NCI-H1417 (cell line): Measurements from ENCODE around the gene ZC3H18.

ENCODE experiments used
- DNase-seq, 3 experiments: peaks; one replicate each; lab custom pipeline; 2025; lab: John Stamatoyannopoulos, UW

ZC3H18 gene

GRCh38 chr16:88623858-88624257 lies 53.7 kb downstream of the ZC3H18 start:
- no peak for DNase-seq

- no peak for DNase-seq
Measured at GRCh38 chr16:88624481-88624880, 54.3 kb downstream of the ZC3H18 start.

- no peak for DNase-seq
Measured at GRCh38 chr16:88624977-88625576, 54.9 kb downstream of the ZC3H18 start.

GRCh38 chr16:88626646-88627045 lies 56.4 kb downstream of the ZC3H18 start:
- no peak for DNase-seq

- no peak for DNase-seq
Measured at GRCh38 chr16:88627531-88628411, 57.6 kb downstream of the ZC3H18 start.

- no peak for DNase-seq
Measured at GRCh38 chr16:88628512-88628974, 58.3 kb downstream of the ZC3H18 start.

- DNase-seq, result no peak
Measured at GRCh38 chr16:88629835-88630234, 59.6 kb downstream of the ZC3H18 start.

- no peak for DNase-seq
Measured at GRCh38 chr16:88630433-88630832, 60.2 kb downstream of the ZC3H18 start.

GRCh38 chr16:88630941-88631340 lies 60.7 kb downstream of the ZC3H18 start:
- no peak for DNase-seq

- no peak for DNase-seq
Measured at GRCh38 chr16:88631384-88631783, 61.2 kb downstream of the ZC3H18 start.

GRCh38 chr16:88631920-88632586 lies 61.9 kb downstream of the ZC3H18 start:
- DNase-seq, result no peak

- DNase-seq, result no peak
Measured at GRCh38 chr16:88632587-88632930, 62.4 kb downstream of the ZC3H18 start.

GRCh38 chr16:88633684-88634140 lies 63.5 kb downstream of the ZC3H18 start:
- no peak for DNase-seq

- DNase-seq, result no peak
Measured at GRCh38 chr16:88634141-88634993, 64.2 kb downstream of the ZC3H18 start.

- no peak for DNase-seq
Measured at GRCh38 chr16:88634994-88635670, 64.9 kb downstream of the ZC3H18 start.

GRCh38 chr16:88635671-88636319 lies 65.6 kb downstream of the ZC3H18 start:
- peak in 1 of 3 experiments; percentile 13 for DNase-seq

- no peak for DNase-seq
Measured at GRCh38 chr16:88636488-88637265, 66.5 kb downstream of the ZC3H18 start.

GRCh38 chr16:88638323-88639230 lies 68.4 kb downstream of the ZC3H18 start, which contains the start of gene IL17C:
TSS of gene IL17C (plus strand) at chr16:88638572. CDS start at chr16:88638642, 70 bp downstream.
- DNase-seq, result peak; percentile 58 to 82 (median 72)
